ENCODE results near the gene HTRA1. TPM values are rescaled to one million over a fixed set of nuclear protein-coding genes. Genes with fewer than 3 reads are reported as not detected.
A peak's percentile ranks its signal among the peaks of the same experiment; 100 is the strongest.

Gene HTRA1
- total and polyA plus RNA-seq, 7 donors: 22.7 to 162 (median 119) TPM

DNA sequence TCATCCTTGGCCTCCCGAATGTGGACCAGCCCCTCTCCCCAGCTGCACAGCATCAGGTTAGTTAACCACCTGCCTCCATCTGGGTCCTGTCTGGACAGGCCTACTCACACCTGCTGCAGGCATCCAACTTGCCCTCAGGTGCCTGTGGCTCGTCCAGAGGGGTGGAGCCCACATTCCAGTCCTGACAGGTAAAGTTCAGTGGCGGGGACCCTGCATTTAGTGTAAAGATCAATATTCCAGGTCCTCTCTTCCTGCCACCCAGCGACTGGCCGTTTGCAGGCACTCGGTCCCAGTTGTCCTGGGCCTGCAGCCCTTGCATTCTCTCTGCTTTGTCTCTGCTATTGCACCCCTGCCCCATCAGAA, 15.0 kb downstream of the HTRA1 start:
- no peak for DNase-seq
- Histone ChIP-seq H3K27me3 (no peaks in the 10 kb centered on the region), H3K27ac (peak overlapping the region; percentile 49 to 85 (median 69)), H3K4me3 (no peak overlapping the region), H3K9me3 (no peaks in the 10 kb centered on the region), H3K36me3 (no peaks in the 10 kb centered on the region), H3K4me1 (peaks cover 0 to 57% (median 46%) of the 10 kb centered on the region in 4 donors)
- WGBS, 2 donors: 84 to 85% methylated on average over 6 of the region's 6 CpGs
- TF ChIP-seq POLR2A (IDR thresholded peaks at IDR 0.05) (no peak), POLR2AphosphoS5 (IDR thresholded peaks at IDR 0.05) (no peak), EP300 (IDR thresholded peaks at IDR 0.05) (no peak)
- TF ChIP-seq, protein P1, sequence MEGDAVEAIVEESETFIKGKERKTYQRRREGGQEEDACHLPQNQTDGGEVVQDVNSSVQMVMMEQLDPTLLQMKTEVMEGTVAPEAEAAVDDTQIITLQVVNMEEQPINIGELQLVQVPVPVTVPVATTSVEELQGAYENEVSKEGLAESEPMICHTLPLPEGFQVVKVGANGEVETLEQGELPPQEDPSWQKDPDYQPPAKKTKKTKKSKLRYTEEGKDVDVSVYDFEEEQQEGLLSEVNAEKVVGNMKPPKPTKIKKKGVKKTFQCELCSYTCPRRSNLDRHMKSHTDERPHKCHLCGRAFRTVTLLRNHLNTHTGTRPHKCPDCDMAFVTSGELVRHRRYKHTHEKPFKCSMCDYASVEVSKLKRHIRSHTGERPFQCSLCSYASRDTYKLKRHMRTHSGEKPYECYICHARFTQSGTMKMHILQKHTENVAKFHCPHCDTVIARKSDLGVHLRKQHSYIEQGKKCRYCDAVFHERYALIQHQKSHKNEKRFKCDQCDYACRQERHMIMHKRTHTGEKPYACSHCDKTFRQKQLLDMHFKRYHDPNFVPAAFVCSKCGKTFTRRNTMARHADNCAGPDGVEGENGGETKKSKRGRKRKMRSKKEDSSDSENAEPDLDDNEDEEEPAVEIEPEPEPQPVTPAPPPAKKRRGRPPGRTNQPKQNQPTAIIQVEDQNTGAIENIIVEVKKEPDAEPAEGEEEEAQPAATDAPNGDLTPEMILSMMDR (IDR thresholded peaks at IDR 0.05): no peak
- intact Hi-C loops (cut with DNase I): no loop called here

DNA sequence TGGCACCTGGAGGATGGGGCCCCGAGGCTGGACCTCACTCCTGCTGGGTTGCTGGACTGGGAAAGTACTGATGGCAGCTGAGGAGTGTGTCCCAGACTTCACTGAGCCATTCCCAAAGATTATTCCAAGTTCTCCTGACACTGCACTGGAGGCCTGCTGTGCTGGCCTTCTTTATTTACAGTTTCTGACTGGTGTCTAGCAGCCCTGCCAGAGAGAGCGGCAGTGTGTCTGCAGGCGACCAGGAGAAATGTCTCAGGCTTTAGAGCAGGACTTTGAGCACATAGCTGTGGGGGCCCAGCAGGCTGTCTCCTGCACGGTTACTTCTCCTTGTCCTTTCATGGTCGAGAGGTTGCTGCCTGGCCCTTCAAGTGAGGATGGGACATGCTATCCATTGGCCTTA, 16.1 kb downstream of the HTRA1 start:
- peak overlapping the region in 3 of 4 donors; percentile 38 to 85 (median 65) for H3K27ac ChIP-seq
- no peak overlapping the region for H3K4me3 ChIP-seq
- TF ChIP-seq POLR2A (IDR thresholded peaks at IDR 0.05) (no peak), POLR2AphosphoS5 (IDR thresholded peaks at IDR 0.05) (peak in 2 of 4 donors; percentile 44 to 53)
- H3K9me3 ChIP-seq: no peaks in the 10 kb centered on the region
- H3K4me1 ChIP-seq: peaks cover 0 to 59% (median 47%) of the 10 kb centered on the region in 4 donors
- intact Hi-C loops (cut with DNase I): no loop called here
- no peaks in the 10 kb centered on the region for H3K27me3 ChIP-seq
- H3K36me3 ChIP-seq: no peaks in the 10 kb centered on the region
- WGBS, 2 donors: 82 to 89% methylated on average over 5 of the region's 5 CpGs
- DNase-seq: no peak

DNA sequence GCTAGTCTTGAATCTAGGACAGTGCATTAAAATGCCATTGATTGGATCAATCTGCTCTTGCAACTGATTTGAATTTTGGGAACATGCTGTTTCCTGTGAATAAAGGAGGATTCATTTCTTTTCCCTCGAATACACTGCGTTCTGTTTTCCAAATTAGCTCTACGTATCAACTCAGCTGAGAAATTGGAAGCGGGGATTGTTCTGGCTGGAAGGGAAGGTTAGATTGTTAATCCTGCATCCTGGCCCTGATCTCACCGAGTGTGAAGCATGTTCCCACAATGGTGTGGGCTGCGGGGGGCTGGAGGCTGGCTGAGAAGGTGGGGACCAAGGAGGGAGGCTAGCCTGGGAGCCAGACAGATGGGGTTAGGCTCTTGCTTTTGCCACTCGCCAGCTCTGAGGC, 17.6 kb downstream of the HTRA1 start:
- intact Hi-C loops (cut with DNase I): no loop called here
- 84 to 92% methylated on average over 7 of the region's 7 CpGs for WGBS, 2 donors
- no peak for DNase-seq

DNA sequence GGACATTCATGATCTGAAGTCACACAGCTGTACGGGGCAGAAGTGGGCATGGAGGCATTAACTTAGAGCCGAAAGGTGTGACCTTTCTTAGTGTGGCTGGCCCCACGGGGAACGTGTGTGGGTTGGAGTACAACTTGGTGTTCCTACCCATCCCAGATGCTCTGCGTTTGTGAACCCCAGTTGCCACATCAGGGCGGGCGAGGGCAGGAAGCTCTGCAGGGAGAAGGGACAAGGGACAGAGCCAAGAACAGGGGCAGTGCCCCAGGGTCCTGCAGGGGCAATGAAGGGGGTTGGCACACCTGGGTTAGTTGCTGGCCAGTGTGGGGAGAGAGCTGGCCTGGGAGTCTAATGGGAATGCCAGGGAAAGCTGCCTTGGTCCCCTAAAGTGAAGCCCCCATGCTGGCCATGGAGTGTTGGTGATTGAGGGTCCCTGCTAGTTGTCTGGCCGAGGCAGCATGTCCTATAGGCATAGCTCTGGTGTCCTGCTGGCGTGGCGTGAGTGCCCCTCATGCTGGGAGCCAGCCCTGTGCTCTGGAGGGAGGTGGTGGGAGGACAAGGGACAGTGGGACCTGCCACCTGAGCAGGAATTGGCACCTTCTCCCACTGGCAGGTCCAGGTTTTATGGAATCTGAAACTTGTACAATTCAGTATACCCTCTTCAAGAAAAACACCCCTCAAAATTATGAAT, 18.9 kb downstream of the HTRA1 start:
- Histone ChIP-seq H3K36me3 (no peaks in the 10 kb centered on the region), H3K27me3 (no peaks in the 10 kb centered on the region), H3K4me3 (no peak overlapping the region), H3K27ac (peak overlapping the region in 1 of 4 donors; percentile 57), H3K9me3 (no peaks in the 10 kb centered on the region), H3K4me1 (peaks cover 0 to 69% (median 51%) of the 10 kb centered on the region in 4 donors)
- intact Hi-C loops (cut with DNase I): no loop called here
- no peak for DNase-seq
- WGBS, 2 donors: 91% methylated on average over 10 of the region's 10 CpGs
- TF ChIP-seq, protein P1 (IDR thresholded peaks at IDR 0.05): no peak
- TF ChIP-seq POLR2A (IDR thresholded peaks at IDR 0.05): no peak
- no peak for TF ChIP-seq EP300 (IDR thresholded peaks at IDR 0.05)
- TF ChIP-seq POLR2AphosphoS5 (IDR thresholded peaks at IDR 0.05): no peak

More for the DNA sequence above, 17.6 kb downstream of the HTRA1 start:
- TF ChIP-seq EP300 (IDR thresholded peaks at IDR 0.05) (peak in 1 of 4 donors; percentile 5), POLR2AphosphoS5 (IDR thresholded peaks at IDR 0.05) (peak in 2 of 4 donors; percentile 22 to 50), POLR2A (IDR thresholded peaks at IDR 0.05) (no peak)
- TF ChIP-seq, protein P1 (IDR thresholded peaks at IDR 0.05): no peak
- Histone ChIP-seq H3K27me3 (no peaks in the 10 kb centered on the region), H3K36me3 (no peaks in the 10 kb centered on the region), H3K9me3 (no peaks in the 10 kb centered on the region), H3K27ac (peak overlapping the region; percentile 6 to 57 (median 26)), H3K4me1 (peaks cover 0 to 69% (median 50%) of the 10 kb centered on the region in 4 donors), H3K4me3 (no peak overlapping the region)

DNA sequence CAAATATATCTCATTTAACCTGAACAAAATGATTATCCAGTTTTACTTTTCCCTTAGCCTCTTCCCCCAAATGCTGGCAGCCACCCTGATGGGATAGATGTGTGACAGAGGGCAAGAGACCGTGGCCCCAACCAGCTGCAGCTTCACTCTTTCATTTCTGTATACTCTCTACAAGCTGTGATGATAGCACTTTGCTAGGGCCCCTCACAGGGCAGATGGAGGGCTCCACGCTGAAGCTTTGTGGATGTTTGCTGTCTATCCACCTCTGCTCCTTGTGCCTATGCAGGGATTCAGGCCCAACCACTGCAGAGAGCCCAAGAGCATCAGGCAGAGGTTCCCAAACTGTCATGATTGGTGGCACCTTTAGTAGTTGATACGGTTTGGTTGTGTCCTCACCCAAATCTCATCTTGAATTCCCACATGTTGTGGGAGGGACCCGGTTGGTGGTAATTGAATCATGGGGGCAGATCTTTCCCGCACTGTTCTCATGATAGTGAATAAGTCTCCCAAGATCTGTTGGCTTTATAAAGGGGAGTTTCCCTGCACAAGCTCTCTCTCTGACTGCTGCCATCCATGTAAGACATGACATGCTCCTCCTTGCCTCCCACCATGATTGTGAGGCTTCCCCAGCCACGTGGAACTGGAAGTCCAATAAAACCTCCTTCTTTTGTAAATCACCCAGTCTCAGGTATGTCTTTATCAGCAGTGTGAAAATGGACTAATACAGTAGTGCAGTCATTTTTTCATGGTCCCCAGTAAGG, 20.1 kb downstream of the HTRA1 start:
- H3K27me3 ChIP-seq: no peaks in the 10 kb centered on the region
- no peak overlapping the region for H3K27ac ChIP-seq
- H3K9me3 ChIP-seq: no peaks in the 10 kb centered on the region
- no peaks in the 10 kb centered on the region for H3K36me3 ChIP-seq
- peaks cover 0 to 69% (median 51%) of the 10 kb centered on the region in 4 donors for H3K4me1 ChIP-seq
- TF ChIP-seq EP300 (IDR thresholded peaks at IDR 0.05): no peak
- intact Hi-C loops (cut with DNase I): no loop called here
- no peak for DNase-seq
- H3K4me3 ChIP-seq: no peak overlapping the region
- 80 to 84% methylated on average over 6 of the region's 6 CpGs for WGBS, 2 donors

All from sigmoid colon (tissue), 7 donors.